ACC112 (cell line): ENCODE results near the gene CROCC.
"Not testable (repeated sequence)": the region's sequence is repeated elsewhere in the genome, so short reads cannot be mapped to it uniquely, and the experiment has no call there.

ENCODE experiments used
- H2AFZ ChIP-seq: fragments of 200-600 bp; sonication (generic); one replicate; pipeline ENCODE4 v1.6.0; 2017; ENCODE audit warnings: antibody characterized with exemption, low read length; ENCODE audit not compliant: unreplicated experiment
- H3K27ac ChIP-seq: fragments of 200-600 bp; sonication (generic); 2 replicates; pipeline ENCODE4 v1.5.1; 2014; ENCODE audit warnings: low read depth, mild to moderate bottlenecking, antibody characterized with exemption, low read length, moderate library complexity
- H3K27me3 ChIP-seq: fragments of 200-600 bp; sonication (generic); 2 replicates; pipeline ENCODE4 v1.6.1; 2014; ENCODE audit warnings: mild to moderate bottlenecking, antibody characterized with exemption, low read length, moderate library complexity, mixed read lengths; ENCODE audit not compliant: insufficient read depth
- H3K36me3 ChIP-seq: fragments of 200-600 bp; sonication (generic); 2 replicates; pipeline ENCODE4 v1.6.1; 2016; ENCODE audit warnings: mild to moderate bottlenecking, antibody characterized with exemption, low read length, moderate library complexity, mixed read lengths; ENCODE audit not compliant: insufficient read depth
- H3K4me1 ChIP-seq: fragments of 200-600 bp; sonication (generic); one replicate; pipeline ENCODE4 v1.6.1; 2016; ENCODE audit warnings: low read length, mixed read lengths; ENCODE audit not compliant: insufficient read depth, unreplicated experiment, control insufficient read depth
- H3K4me3 ChIP-seq: fragments of 200-600 bp; sonication (generic); 2 replicates; pipeline ENCODE4 v1.5.1; 2014; ENCODE audit warnings: mild to moderate bottlenecking, low read depth, low read length
- H3K79me2 ChIP-seq: fragments of 200-600 bp; sonication (generic); one replicate; pipeline ENCODE4 v1.6.0; 2016; ENCODE audit warnings: low read length; ENCODE audit not compliant: control insufficient read depth, unreplicated experiment, insufficient read depth

CROCC gene

GRCh38 chr1:16907870-16908758 is 13.6 kb upstream of the CROCC start:
- Histone ChIP-seq H3K79me2 (no peaks in the 10 kb centered on the region), H3K36me3 (no peaks in the 10 kb centered on the region), H3K4me3 (no peak overlapping the region), H3K27ac (no peak overlapping the region), H3K4me1 (peaks cover 18% of the 10 kb centered on the region), H2AFZ (no peak overlapping the region), H3K27me3 (no peaks in the 10 kb centered on the region)

GRCh38 chr1:16911851-16912721 is 9.6 kb upstream of the CROCC start:
- not testable (repeated sequence) for H3K27ac ChIP-seq, H3K4me3 ChIP-seq, H3K79me2 ChIP-seq, H3K4me1 ChIP-seq, H2AFZ ChIP-seq, H3K36me3 ChIP-seq, H3K27me3 ChIP-seq

GRCh38 chr1:16912742-16913141 is 9.0 kb upstream of the CROCC start:
- not testable (repeated sequence) for H3K79me2 ChIP-seq, H2AFZ ChIP-seq, H3K27ac ChIP-seq, H3K36me3 ChIP-seq, H3K4me1 ChIP-seq, H3K27me3 ChIP-seq
- peak overlapping the region; percentile 84; the same call in 1 of the 2 replicates for H3K4me3 ChIP-seq

- Histone ChIP-seq H3K27me3 (no peaks in the 10 kb centered on the region), H3K36me3 (no peaks in the 10 kb centered on the region), H3K4me1 (no peaks in the 10 kb centered on the region), H2AFZ (peak overlapping the region; percentile 84), H3K79me2 (no peaks in the 10 kb centered on the region), H3K4me3 (peak overlapping the region; percentile 84), H3K27ac (no peak overlapping the region)
Observed at GRCh38 chr1:16913181-16913832, 8.4 kb upstream of the CROCC start.

- no peak overlapping the region for H3K27ac ChIP-seq
- H2AFZ ChIP-seq = peak overlapping the region; percentile 92
Observed at GRCh38 chr1:16913833-16914662, 7.7 kb upstream of the CROCC start.

GRCh38 chr1:16914928-16915626 is 6.7 kb upstream of the CROCC start:
- H3K4me1 ChIP-seq, H3K27ac ChIP-seq, H3K79me2 ChIP-seq, H3K36me3 ChIP-seq, H3K27me3 ChIP-seq, H2AFZ ChIP-seq: not testable (repeated sequence)
- H3K4me3 ChIP-seq = peak overlapping the region; percentile 84

More at GRCh38 chr1:16913833-16914662, 7.7 kb upstream of the CROCC start:
- Histone ChIP-seq H3K4me3 (peak overlapping the region; percentile 84), H3K79me2 (no peaks in the 10 kb centered on the region), H3K4me1 (no peaks in the 10 kb centered on the region), H3K36me3 (no peaks in the 10 kb centered on the region), H3K27me3 (no peaks in the 10 kb centered on the region)

GRCh38 chr1:16915627-16915973 is 6.1 kb upstream of the CROCC start:
- Histone ChIP-seq H3K27me3 (no peaks in the 10 kb centered on the region), H3K4me3 (no peak overlapping the region; the same call in 1 of the 2 replicates), H3K36me3 (no peaks in the 10 kb centered on the region), H3K27ac (no peak overlapping the region), H2AFZ (no peak overlapping the region), H3K4me1 (no peaks in the 10 kb centered on the region), H3K79me2 (no peaks in the 10 kb centered on the region)

- not testable (repeated sequence) for H3K79me2 ChIP-seq, H2AFZ ChIP-seq, H3K4me1 ChIP-seq, H3K27me3 ChIP-seq, H3K4me3 ChIP-seq, H3K27ac ChIP-seq, H3K36me3 ChIP-seq
Observed at GRCh38 chr1:16916036-16916880, 5.5 kb upstream of the CROCC start.

- Histone ChIP-seq H3K36me3 (no peaks in the 10 kb centered on the region), H3K4me1 (no peaks in the 10 kb centered on the region), H3K27ac (no peak overlapping the region), H3K4me3 (no peak overlapping the region), H3K79me2 (no peaks in the 10 kb centered on the region), H2AFZ (no peak overlapping the region), H3K27me3 (no peaks in the 10 kb centered on the region)
Observed at GRCh38 chr1:16918371-16918770, 3.4 kb upstream of the CROCC start.
